Measurements from ENCODE around the gene RBCK1.

The RBCK1 gene

GRCh38 chr20:418858-419365 lies 10.8 kb downstream of the RBCK1 start:
- no peak for DNase-seq (ENCODE audit: low spot score)

GRCh38 chr20:419556-420165 lies 11.6 kb downstream of the RBCK1 start:
- no peak for DNase-seq (ENCODE audit: low spot score)

- no peak for DNase-seq (ENCODE audit: low spot score)
Observed at GRCh38 chr20:420166-420620, 12.1 kb downstream of the RBCK1 start.

- DNase-seq (ENCODE audit: low spot score) = peak; percentile 58
Observed at GRCh38 chr20:420721-421574, 12.8 kb downstream of the RBCK1 start.

- DNase-seq (ENCODE audit: low spot score) = no peak
Observed at GRCh38 chr20:421685-422250, 13.7 kb downstream of the RBCK1 start.

GRCh38 chr20:426566-426965 lies 18.5 kb downstream of the RBCK1 start:
- DNase-seq (ENCODE audit: low spot score) = no peak

GRCh38 chr20:427401-427800 lies 19.3 kb downstream of the RBCK1 start:
- no peak for DNase-seq (ENCODE audit: low spot score)

GRCh38 chr20:427849-428657 lies 20.0 kb downstream of the RBCK1 start:
- DNase-seq (ENCODE audit: low spot score) = no peak

- no peak for DNase-seq (ENCODE audit: low spot score)
Observed at GRCh38 chr20:428658-429200, 20.6 kb downstream of the RBCK1 start.

- no peak for DNase-seq (ENCODE audit: low spot score)
Observed at GRCh38 chr20:430091-430999, 22.2 kb downstream of the RBCK1 start.

GRCh38 chr20:431012-431904 lies 23.2 kb downstream of the RBCK1 start:
- DNase-seq (ENCODE audit: low spot score) = peak; percentile 88

GRCh38 chr20:432208-432607 lies 24.1 kb downstream of the RBCK1 start:
- no peak for DNase-seq (ENCODE audit: low spot score)

- DNase-seq (ENCODE audit: low spot score) = no peak
Observed at GRCh38 chr20:432677-433299, 24.7 kb downstream of the RBCK1 start.

- DNase-seq (ENCODE audit: low spot score) = no peak
Observed at GRCh38 chr20:433300-433975, 25.3 kb downstream of the RBCK1 start.

GRCh38 chr20:434221-434620 lies 26.1 kb downstream of the RBCK1 start:
- DNase-seq (ENCODE audit: low spot score) = no peak

- DNase-seq (ENCODE audit: low spot score) = no peak
Observed at GRCh38 chr20:434661-435419, 26.7 kb downstream of the RBCK1 start.

- no peak for DNase-seq (ENCODE audit: low spot score)
Observed at GRCh38 chr20:435558-435957, 27.5 kb downstream of the RBCK1 start.

- no peak for DNase-seq (ENCODE audit: low spot score)
Observed at GRCh38 chr20:436476-436875, 28.4 kb downstream of the RBCK1 start.
